HG03064 (cell line): Measurements from ENCODE around the gene CCDC192.
A peak's percentile ranks its signal among the peaks of the same experiment; 100 is the strongest.

Source experiments
- ATAC-seq: cut with Tn5 transposase; IDR thresholded peaks from one replicate; pipeline ENCODE4 v1.9.1; 2021; ENCODE audit warnings: low read depth; ENCODE audit not compliant: unreplicated experiment

The CCDC192 gene

DNA sequence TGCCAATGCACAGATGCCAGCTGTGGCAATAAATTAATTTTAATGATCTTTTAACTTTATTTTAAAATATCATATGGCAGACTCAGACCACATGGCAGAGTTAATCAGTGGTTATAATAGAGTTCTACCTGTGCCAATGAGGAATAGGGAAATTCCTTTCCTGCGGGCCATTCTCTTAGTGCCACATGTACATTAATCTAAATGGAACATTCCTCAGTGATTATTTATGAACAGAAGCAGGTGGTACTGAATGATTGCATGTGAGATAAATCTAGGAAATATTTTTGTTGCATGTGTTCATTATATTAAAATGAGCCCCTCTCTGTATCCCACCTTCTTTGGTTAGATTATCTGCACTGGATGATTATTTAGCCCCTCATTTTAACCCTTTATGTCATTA lies 102.3 kb downstream of the CCDC192 start:
- no peak for ATAC-seq

DNA sequence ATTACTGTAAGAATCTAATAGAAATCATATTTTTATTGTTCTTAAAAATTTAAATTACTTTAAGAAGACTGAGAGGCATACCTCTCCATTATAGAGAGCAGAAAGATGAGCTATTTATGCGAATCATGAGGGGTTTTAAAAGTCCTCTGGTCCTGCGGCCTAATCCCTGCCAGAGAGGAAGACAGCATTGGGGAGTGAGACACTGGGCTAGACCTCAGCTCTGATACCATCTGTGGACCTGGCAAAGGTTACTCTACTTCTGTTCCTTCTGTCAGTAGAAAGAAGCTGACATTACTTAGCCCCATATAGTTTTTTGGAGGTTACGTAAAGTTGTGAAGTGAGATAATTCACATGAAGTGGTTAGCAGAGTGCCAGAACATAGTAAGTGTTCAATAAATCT lies 103.6 kb downstream of the CCDC192 start:
- no peak for ATAC-seq

DNA sequence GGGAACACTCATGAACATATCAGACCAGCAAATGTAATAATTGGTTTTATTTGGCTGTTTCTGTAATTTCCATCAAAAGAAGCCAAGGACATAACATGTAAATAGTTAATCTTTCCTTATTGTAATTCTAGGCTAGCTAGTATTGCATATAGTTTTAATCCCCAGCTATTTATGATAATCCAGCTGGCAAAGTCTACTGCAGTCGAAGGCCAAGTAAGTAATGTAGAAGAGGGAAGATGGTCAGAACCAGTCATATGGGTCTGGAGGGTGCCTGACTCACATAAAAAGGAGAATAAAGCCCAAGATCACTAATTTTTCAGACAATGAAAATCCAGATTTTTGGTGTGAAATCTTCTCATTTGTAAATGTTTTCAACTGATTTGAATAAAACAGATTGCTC lies 106.3 kb downstream of the CCDC192 start:
- ATAC-seq: no peak

DNA sequence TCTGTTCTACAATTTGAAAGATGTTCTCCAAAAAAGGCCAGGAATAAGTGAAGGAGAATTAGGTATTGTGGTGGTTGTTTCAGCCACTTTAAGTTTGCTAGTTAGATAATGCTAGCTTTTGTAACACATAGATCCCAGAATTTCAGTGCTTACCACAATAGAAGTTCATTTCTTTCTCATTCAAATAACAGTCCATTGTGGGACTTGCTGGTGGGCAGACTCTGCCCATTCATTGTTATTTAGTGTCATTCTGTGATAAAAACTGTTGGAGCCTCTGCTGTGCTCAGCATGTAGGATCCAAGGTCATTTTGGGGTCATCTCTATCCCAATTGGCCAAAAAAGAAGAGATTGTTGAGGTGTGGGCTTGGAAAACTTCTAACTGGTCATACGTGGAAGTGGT lies 106.8 kb downstream of the CCDC192 start:
- ATAC-seq: no peak

DNA sequence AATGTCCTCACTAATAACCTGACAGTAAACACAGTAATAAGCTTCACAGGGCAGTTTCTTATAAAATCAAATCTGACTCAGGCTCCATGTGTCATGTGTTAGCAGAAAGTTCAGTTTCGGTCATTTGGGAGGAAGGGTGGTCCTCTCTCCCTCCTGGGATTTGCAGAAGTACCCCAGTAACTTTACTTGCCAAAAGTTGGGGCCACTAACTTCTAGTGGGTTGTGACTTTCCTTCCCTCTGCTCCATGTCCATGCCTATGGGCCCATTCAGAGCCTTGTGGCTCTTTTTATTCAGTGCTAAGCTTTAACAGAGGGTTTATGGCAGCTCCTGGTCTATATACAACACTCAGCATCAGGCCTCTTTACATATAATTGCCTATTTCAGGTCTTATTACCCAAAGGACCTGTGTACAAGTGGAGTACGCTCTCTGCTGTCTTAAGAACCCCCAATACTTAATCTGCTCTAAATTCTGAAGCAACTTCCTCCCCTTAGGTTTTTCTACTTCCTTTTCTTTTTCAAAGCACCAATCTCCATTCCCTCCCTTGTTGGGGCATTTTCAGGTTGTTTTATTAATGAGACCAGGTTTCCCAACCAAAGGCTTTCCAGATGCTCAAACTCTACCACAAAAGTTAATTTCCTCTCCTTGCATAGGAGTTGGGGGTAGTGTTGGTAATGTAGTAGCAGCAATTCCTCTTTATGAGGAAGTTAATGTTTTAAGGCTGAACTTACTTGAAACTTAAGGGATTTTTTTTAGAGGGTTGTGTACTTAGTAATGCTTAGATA lies 107.7 kb downstream of the CCDC192 start:
- no peak for ATAC-seq

DNA sequence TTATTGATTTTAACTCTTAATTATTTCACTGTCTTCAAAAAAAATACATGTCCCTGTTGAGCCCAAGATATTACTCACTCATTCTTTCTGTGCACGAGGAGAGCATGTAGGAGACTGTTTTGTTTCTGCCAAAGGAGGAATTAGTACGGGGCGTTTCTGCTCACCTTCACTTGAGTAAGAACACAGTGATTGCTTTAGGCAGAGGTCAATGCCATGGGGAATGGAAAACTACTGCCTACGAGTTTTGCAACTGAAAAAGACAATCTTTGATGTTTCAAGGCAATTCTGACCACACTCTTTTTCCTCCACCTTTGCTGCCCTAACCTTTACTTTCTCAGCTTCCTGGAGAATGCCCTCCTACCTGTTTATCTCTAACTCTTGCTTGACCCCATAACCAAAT lies 109.4 kb downstream of the CCDC192 start:
- no peak for ATAC-seq

DNA sequence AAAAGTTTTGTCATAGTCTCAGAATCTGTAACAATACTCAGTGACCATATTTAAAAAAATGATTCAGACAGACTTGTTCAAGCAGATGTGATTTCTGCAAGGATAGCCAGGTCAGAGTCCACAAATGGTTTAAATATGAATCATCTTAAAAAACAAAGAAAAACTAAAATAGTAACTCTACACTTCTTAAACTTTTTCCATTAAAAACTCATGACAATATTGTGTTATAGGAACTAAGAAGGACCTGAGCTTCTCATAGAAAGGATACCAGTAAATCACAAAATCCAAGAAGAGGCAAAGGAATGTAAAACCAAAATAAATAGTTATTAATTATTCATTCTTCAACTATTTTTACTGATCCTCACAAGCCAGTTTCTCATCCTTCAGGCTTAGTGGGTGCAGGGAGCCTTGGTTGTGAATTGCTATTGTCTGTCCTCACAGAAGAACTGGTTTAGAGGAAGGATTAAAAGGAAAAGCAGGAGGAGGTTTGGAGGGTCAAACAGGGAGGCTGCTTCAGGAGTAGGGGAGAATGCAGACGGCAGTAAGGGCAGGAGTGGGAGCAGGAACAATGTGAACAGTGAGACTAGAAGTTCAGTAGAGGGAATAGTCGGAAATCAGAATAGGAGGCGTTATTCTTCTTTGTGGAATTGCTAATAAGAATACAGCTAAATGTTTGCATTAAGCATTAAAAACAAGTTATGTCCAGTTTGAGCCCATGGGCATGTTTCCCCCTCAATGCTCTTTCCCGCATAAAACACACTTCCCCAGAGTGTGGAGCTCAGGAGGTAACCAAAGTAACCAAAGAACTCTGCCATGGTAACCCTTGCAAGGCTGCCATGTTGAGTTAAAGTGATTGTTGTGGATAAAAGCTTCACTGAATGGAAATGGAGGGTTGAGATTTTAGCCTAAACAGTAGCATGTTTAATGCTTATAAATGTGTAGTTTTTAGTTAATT lies 110.7 kb downstream of the CCDC192 start:
- no peak for ATAC-seq

DNA sequence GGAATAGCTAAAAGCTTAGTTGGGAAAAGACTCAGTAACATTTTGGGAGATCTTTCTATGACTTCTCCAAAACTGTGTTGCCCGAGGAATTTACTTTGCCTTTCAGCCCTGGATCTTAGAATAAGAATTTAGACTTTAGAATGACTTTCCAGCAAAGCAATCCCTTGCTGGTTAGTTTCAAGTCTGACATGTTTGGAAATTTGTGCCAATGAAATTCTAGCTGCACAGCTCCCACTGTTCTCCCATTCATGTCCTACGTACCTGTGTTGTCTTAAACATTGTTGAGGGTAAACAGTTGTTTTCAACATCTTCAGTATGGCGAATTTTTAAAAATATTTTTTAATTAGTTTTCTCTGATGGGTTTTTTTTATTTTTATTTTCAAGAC lies 111.4 kb downstream of the CCDC192 start:
- ATAC-seq: no peak

DNA sequence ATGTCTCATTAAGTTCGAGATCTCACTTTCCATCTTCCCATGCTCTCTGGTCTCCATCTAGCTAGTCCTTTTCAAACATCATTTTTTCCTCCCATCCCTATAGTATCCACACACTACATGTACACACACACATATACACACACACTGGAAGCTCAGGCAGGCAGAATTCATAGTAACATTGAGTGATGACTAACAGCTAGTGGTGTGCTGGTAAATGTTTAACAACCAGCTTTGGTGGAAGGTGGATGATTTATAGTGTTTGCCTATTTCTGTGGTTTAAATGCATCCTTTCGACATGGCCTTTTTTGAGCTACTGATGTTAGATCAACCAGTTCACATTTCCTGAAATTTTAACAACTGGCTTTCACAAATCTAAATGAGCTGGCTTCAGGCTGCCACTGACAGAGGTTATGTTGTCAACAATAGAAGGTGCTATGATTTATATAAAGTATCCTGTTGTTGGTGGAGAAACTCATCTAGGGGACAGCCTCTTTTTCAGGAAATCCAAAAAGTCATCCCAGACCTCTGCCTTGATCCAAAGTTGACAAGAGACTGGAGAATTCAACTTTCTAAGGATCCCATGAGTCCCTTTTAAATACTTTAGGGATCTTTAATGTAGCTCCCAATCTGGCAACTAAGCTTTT lies 117.8 kb downstream of the CCDC192 start:
- peak; percentile 97 for ATAC-seq

DNA sequence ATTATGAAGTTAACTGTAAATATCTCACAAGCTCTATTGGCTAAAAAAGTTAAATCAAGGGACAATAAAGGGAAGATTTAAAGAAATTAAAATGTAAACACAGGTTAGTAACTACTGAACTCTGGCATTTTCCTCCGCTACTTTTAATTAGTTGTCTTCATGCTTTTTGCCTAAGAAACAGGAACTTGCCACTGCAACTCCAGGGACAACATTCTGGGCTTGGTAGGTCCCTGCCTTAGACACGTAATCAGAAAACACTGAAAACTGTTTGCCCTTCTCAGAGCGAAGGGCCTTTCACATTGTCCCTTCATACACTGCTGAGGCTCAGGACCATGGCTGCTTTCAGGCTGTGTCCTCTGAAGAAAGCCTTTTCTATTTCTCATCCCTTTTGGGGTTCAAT lies 118.7 kb downstream of the CCDC192 start:
- ATAC-seq: no peak

DNA sequence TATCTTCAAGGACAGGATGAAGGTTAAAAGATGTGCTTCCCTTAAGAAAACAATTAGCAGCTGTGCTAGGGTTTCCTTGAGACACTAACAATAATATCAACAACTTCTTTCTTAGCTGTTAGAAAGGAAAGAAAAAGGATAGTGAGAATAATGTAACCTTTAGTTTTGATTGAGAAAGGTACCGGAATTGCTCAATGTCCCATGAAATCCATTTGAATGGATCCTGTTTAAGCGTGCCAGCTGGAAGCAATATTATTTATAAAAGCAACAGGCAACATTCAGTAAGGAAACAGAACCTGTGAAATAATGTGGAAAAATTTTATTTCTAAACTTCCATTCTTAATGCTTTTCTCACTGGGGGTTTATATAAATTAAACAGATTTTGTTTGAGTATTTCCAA lies 120.9 kb downstream of the CCDC192 start:
- ATAC-seq: no peak

DNA sequence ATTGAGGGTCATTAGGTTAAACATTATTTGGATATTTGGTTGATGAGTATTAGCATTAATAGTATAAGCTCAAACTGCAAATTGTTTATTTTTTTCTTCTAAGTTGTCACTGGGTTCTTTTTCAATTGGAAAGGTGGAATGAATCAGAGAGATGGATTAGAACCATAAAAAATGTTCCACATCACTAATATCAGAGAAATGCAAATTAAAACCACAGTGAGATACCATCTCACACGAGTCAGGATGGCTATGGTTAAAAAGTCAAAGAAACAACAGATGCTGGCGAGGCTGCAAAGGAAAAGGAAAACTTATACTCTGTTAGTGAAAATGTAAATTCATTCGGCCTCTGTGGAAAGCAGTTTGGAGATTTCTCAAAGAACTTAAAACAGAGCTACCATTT lies 122.8 kb downstream of the CCDC192 start:
- ATAC-seq: no peak

DNA sequence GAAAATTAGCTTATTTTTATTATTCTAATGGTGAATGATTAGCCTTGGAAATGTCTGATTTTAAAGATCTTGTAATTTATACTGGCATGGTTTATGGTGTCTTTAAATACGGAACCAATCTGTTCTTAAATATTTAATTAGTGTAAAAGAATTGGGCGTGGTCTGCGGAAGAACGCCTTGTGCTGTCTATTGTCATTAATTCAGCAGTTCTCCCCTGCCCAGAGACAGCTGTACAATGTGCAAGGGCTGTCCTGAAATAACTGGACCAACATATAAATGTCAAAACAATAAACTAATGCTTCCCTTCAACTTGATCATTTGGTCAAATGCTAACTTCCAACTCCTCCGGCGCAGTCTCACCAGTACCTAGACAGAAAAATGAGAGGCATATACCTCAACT lies 124.3 kb downstream of the CCDC192 start:
- no peak for ATAC-seq

DNA sequence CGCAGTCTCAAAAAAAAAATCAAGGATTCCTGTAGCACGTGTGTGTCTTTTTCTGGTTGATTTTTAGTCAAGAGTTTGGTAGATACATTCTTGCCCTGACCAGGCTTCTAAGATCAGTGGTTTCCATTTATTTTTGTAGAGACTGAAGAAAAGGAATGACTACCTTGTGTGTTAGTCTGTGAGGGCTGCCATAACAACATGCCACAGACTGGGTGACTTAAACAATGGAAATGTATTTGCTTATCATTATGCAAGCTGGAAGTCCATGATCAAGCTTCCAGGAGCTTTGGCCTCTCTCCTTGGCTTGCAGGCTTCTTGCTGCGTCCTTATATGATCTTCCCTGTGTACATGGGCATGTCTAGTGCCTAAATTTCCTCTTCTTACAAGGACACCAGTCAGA lies 127.0 kb downstream of the CCDC192 start:
- ATAC-seq: no peak

DNA sequence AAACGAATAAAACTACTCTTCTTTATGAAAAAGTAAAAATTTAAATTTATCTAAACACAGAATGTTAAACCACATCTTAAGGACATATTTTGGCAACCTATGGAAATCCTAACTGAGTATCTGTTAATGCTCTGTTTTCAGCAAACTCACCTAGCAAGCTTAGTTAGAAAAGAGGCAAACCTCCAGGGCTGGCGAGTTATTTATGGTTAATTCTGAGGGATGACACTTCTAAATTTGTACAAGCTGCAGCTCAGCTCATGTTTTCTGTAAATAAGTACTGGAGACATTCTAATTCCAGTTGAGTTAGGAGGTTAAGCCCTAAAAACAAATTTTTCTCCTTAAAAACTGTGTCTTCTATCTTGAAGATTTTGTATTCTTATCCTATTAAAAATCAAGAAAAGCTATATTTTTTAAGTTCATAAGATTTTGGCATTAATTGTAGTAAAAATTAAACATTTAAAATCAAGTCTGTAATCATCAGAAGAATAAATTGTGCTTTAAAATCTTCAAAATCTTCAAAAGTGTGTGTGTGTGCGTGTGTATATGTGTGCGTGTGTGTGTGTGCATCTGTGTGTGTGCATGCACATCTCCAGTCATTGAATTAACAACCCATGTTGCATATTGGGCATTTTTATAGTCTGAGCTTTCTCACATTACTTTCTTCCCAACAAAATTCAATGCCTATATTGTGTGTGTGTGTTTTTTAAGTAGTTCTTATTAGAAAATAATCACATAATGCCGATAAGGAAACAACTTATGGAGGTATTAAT lies 127.8 kb downstream of the CCDC192 start:
- no peak for ATAC-seq

DNA sequence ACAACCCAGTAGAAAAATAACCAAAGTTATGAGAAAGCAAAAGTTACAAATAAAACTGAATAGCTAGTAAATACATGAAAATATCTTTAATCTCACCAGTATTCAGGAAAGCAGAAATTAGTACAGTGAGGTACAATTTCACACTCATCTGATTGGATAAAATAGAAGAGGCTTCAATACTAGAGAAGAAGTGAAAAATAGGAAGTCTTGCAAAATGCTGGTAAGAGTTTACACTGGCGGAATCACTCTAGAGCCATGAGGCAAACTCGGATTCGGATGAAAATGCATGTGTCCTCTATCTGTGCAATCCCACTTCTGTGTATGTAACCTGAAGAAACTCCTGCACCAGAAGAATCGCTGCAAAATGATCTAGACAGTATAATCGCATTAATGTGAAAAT lies 128.9 kb downstream of the CCDC192 start:
- ATAC-seq: no peak

DNA sequence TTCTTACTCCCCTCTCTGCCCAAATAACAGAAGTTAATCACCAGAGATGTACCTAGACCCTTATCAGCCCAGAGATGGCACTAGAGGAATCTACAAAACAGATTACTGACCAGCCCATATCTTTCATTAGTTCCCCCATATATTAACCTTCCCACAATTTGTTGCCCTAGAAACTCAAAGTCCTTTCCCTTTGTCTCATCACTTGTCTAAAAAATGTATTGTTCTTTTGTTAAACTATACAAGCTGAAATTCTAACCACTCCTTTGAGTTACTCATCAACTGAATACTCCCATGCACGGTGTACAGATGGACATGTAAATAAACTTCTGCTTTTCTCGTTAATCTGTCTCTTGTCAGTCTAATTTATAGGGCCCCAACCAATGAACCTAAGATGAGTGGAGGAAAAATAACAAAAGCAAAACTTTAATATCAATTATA lies 130.9 kb downstream of the CCDC192 start:
- ATAC-seq: no peak

DNA sequence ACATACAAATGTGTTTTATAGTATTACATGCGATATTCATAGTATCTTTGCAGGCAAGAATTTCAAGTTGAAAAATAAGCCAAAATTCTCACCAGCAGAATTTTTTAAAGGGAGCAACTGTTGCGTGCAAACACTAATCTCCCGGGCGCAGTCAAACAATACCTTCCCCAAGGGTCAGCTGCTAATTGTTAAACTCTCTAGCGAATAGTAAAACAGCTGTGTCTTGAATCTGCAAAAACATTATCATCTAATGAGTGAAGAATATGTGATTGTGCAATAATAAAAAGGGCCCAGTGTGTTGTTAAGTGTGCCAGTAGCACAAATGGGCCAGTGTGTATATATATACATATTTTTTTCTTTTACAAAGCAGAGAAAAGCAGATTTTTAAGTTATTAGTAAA lies 131.4 kb downstream of the CCDC192 start:
- no peak for ATAC-seq

DNA sequence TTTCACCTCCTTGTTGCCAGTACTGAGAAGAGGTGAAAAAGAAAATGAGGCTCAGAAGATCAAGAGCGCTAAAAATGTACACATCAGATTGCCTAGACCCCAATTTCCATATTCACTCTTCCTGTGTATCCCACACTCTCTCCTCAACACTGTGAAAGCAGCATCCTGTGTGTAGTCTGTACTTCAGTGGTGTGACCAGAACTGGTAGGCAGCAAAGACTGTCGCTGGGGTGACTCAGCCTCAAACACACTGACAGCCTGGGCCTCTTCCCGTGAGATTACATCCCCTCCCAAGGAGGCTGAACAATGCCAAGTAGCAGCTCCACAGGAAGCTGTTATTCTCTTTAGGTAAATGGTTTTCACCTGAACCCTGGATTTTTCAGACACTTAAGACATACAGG lies 135.5 kb downstream of the CCDC192 start:
- no peak for ATAC-seq

DNA sequence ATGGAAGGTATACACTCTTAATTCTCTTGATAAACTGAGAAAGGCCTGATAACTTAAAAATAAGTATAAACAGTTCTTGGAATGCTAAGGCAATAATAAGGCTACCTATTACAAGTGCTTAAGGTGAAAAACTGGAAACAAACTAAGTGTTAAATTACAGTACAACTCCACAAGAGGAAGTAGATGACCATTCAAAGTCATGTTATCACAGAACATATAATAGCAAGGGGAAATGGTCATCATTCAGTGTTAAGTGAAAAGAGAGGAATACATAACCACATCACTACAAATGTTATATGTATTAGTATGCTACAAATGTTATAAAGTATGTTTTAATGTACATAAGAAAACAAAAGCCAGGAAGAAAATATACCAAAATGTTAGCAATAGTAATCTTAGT lies 135.9 kb downstream of the CCDC192 start:
- no peak for ATAC-seq
